Measurements from ENCODE around the gene SNAPC4.

- no peak for TF ChIP-seq YY1 (IDR thresholded peaks at IDR 0.05; ENCODE audit: low read depth)
- TF ChIP-seq USF1 (IDR thresholded peaks at IDR 0.05) = no peak
- no peak for TF ChIP-seq TEAD4 (IDR thresholded peaks at IDR 0.05)
- TF ChIP-seq EP300 (IDR thresholded peaks at IDR 0.05; ENCODE audit: borderline replicate concordance) = no peak
- TF ChIP-seq RAD21 (IDR thresholded peaks at IDR 0.05; ENCODE audit: low read depth) = no peak
- no peak for TF ChIP-seq REST (IDR thresholded peaks at IDR 0.05; ENCODE audit: low read depth)
- no peak for TF ChIP-seq TCF12 (IDR thresholded peaks at IDR 0.05; ENCODE audit: low read depth)
- TF ChIP-seq CREB1 (IDR thresholded peaks at IDR 0.05; ENCODE audit: low read depth) = no peak
Observed at GRCh38 chr9:136385015-136385414, 15.0 kb downstream of the SNAPC4 start.
